H1 (cell line): ENCODE results near the gene GKN2. TPM values are rescaled to one million over a fixed set of nuclear protein-coding genes. Genes with fewer than 3 reads are reported as not detected.

Experiments used
- CBX5 ChIP-seq: fragments of 300-800, 300-1000 bp; sonication (generic); IDR thresholded peaks from 2 replicates; pipeline ENCODE4 v1.7.1; 2016; ENCODE audit warnings: antibody characterized with exemption, low read length, low read depth
- CREB1 ChIP-seq: IDR thresholded peaks from 2 replicates; pipeline ENCODE4 v1.6.1; 2012; ENCODE audit warnings: inconsistent platforms
- KDM1A ChIP-seq: fragments of 200-600, 300-600 bp; sonication (generic); IDR thresholded peaks from 2 replicates; pipeline ENCODE4 v1.7.1; 2016; ENCODE audit warnings: mild to moderate bottlenecking, low read length, borderline replicate concordance
- TAF1 ChIP-seq: IDR thresholded peaks from 2 replicates; pipeline ENCODE4 v1.6.1; 2011; ENCODE audit warnings: mild to moderate bottlenecking, low read depth, low read length
- USF2 ChIP-seq: IDR thresholded peaks from 2 replicates; pipeline ENCODE4 v1.6.1; 2011; ENCODE audit warnings: low read length, improper control_type of control experiment
- polyA plus RNA-seq, 7 experiments: library from polyadenylated mRNA; depleted of rRNA in 3 of 7; stranded (reverse) in 5 of 7; unstranded in 2 of 7; fragments of >200 nt in 5 of 7; fragments of 200-250 nt in 2 of 7; gene quantifications; 1 replicate in 5 of 7; 2 replicates in 1 of 7; 4 replicates in 1 of 7; pipeline versions ENCODE4 v1.2.1 to v1.2.3, GENCODE V29; 2011 to 2013; ENCODE audit warnings: missing spikeins in 2 of 7, mixed read lengths in 2 of 7
- total RNA-seq: library from RNA; stranded (reverse); fragmentation: NEBNext Ultra II Directional; extraction: Animal tissue kit (Norgen Biotek cat#: 25700); gene quantifications from 2 replicates; pipeline ENCODE4 v1.2.1, GENCODE V29; 2021

GKN2 gene
- total and polyA plus RNA-seq, 2 of the 8 experiments (the other 6 are each of a cell fraction or from before 2014, with no cell fraction given) = not detected

DNA sequence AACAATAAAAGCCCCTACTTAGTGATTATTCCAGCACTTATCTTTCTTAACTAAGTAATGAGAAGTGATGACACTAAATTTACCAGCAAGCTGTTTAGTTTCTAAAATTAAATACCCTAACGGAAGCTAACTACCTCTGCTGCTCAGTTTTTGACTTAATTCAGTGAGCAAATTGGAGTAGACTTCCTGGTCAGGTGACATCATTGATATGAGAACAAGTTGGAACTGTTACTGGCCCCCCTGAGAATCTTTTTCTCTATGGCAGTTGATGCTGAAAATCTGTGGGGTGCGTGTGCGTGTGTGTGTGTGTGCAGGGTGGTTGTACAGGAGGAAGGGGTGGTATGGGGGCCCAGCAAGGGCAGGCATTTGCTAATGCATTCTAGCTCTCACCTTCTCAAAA lies 46.0 kb downstream of the GKN2 start (continued):
- no peak for TF ChIP-seq KDM1A
- TF ChIP-seq USF2 = no peak
- no peak for TF ChIP-seq CREB1
- TF ChIP-seq TAF1 = no peak
- no peak for TF ChIP-seq CBX5
